ENCODE measurements around the gene RTN1.

The RTN1 gene

DNA sequence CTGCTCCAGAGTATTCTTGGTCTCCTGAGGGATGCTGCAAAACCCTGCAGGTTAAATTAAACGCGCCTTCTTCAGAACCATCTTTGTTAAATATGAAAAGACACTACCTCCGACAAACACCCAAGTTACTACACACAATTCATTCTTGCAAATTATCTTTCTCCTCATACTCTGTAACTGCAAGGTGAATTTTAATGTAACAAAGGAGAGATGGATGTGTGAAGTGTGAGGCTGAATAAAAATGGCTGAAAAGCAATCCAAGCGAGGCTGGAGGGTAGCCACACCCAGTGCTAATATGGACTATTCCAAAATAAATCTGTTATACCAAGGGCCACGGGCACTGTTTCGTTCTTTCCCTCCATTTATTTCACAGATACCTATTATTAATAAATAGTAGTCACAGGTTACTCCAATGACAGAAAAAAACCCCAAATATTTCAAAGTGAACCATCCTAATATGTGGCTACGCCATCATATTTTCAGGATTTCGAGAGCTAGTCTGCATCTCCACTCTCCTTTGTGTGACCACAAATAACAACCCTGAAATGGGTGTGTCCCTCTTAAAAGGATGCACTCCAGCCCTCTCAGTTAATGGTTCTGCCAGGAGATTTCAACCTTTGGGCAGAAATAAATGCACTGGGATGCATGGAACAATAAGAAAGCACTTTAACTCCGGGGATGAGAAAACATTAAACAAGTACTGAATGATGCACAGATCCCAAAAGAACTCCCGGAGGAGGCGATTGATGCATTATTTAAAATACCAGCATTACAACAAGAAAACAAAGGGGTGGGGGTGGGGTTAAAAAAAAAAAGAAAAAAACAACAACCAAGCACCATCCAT, 240.9 kb downstream of the RTN1 start:
- no peak for DNase-seq (ENCODE audit: low read depth)

DNA sequence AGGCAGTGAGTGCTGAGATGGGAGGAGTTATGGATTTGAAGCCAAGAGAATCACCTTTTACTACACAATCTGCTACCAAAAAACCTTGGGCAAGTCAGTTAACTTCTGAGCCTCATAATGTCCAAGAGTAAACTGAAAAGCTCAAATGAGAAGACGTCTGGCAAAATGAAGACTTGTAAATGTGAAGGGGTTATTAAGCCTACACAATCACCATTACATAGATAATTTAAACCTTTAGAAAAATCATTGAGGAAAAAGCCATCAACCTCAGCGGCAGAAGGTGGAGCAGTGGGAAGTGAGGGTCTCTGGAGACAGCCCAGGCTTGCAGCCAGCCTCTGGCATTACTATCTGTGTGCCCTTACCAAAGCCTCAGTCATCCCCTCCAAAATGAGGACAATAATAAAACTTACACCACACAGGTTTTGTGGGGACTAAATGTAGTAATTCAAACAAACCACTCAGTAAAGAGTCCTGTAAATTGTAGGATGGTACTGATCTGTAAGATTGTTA, 243.5 kb downstream of the RTN1 start:
- DNase-seq (ENCODE audit: low read depth), result no peak

DNA sequence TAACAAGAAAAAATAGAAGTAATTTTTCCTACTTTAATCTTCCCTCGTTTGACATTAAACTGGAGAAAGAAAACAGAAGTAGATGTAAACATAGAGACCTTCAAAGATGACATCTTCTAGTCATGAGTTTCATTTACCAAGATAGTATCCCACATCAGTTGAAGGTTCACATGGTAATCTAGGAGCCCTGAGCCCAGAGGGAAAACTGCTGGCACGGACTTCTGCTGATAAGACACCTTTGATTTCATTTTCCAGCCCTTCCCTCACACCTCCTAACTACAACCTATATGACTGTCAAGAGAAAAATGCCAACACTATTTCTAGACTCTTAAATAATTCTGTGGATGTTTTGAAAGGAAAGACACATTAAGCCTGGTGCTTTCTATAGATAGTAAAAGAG, 247.9 kb downstream of the RTN1 start:
- no peak for DNase-seq (ENCODE audit: low read depth)

DNA sequence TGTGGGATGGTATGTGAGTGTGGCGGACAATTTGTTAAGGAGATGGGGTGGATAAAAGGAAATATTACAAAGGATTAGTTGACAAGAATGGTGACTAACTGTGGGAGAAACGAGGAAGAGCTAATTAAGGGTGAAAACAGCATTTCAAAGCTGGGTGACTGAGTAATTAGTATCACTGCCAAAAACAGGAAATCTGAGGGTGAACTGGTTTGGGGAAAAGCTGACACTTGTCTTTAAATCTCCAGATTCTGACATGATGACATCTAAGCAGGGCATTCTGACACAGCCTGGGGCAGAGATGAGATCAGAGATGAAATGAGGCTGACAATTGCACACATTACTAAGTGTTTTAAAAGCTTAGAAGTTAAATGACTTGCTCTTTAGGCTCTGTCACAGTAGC, 251.5 kb downstream of the RTN1 start:
- no peak for DNase-seq (ENCODE audit: low read depth)

DNA sequence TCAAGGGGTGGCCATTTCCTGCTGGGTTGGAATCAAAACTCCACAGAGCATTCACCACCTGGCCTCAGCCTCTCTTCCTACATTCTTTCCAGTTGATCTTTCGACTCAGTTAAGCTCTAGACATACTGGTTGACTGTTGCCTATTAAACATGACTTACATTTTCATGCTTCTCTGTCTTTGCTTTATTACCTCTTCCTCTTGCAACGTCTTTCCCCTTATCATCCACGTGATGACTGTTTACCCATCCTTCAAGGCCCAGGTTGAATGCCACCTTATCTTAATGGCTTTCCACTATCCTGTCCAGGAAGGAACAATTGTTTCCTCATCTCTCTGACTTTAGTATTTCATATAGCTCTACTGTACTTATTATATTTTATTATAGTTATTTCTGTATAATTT, 269.5 kb downstream of the RTN1 start:
- DNase-seq (ENCODE audit: low read depth), result no peak

DNA sequence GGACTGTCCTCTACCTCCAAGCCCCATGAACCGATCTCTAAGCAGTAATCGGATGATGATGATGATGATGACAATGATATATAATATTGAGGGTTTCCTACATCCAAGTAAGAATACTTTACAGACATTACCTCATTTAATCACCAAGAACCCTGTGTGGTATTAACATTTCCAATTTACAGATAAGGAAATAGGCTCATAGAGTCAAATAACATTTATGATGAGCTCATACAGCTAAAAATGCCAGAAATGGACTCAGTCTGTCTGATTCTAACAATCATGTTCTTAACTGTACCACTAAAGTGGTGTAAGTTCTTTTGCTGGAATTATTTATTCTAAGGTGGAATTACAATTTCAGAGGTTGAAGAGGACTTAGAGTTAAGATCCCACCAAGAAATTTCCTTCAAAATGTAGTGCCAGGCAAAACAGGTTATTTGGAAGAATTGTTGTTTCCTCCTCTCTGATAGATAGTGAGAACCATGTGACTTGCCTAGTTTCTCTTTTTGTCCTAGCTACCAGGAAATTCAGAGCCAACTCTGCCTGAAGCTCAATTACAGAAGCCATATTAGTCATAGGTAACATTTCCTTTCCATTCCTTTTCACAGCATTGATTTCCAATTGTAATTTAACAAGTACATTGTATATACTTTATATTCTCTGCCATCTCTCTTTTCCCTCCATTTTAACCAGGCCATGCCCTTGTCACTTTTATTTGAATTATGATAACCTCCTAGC, 270.2 kb downstream of the RTN1 start:
- DNase-seq (ENCODE audit: low read depth), result no peak

DNA sequence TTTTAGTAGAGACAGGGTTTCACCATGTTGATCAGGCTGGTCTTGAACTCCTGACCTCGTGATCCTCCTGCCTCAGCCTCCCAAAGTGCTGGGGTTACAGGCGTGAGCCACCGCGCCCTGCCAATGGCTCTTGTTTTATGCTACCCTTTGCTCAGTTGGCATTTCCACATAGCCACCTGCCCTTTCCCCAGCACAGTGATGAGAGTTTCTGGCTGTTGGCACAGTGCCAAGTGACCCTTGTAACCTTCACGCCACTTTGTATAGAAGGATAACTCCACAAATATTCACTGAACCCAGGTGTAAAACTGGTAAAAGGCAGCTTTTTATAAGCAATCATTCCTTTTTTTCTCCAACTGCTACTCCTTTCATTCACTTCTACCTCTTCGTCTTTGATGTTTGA, 275.5 kb downstream of the RTN1 start:
- DNase-seq (ENCODE audit: low read depth), result no peak

DNA sequence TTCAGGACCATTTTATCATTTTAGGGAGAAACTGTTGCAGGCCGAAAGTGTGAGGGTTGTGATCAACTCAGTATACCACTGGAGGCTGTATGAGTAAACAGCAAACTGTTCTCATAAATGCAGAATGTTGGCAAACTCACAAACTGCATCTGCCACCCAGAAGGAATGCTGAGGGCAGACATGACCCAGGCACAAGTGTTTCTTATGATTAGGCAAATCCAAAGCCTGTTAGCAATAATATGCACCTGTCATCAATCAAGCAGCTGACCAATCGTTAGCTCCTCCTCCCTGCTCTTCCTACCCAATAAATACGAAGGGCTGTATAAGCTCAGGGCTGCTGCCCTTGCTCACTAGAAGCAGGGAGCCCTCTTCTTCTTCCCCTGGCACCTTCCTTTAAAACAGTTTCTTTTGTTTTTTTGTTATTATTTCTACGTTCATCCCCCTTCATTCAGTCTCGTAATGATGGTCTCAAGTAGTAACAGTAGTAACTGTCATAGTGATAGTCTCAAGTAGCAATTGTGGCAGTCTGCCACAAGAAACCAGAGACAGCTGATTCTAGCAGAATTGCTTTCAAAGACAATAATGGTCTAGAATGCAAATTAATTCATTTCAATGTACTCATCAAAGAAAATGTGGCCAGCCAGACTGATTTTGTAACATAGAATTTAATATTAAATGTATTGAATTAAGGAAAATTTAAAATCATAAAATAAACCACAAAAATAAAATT, 278.8 kb downstream of the RTN1 start:
- no peak for DNase-seq (ENCODE audit: low read depth)

DNA sequence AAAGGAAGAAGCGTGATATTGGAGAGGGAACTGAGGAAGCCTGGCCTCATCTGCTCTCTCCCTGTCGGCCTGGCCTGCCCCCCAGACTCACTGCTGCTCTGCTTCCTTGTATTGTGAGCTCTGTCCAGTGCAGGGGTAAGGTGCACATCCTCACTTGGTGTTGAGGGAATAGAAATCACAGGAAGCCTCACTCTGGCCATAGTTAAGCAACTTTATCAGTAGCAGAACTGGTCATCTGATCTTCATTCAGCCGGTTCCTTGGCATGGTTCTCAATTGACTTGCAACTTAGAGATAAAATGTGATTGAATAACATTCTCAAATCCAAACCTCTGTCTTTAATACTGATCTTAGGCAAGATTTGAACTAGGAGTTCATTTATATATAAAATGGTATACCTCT, 282.5 kb downstream of the RTN1 start:
- DNase-seq (ENCODE audit: low read depth), result no peak

DNA sequence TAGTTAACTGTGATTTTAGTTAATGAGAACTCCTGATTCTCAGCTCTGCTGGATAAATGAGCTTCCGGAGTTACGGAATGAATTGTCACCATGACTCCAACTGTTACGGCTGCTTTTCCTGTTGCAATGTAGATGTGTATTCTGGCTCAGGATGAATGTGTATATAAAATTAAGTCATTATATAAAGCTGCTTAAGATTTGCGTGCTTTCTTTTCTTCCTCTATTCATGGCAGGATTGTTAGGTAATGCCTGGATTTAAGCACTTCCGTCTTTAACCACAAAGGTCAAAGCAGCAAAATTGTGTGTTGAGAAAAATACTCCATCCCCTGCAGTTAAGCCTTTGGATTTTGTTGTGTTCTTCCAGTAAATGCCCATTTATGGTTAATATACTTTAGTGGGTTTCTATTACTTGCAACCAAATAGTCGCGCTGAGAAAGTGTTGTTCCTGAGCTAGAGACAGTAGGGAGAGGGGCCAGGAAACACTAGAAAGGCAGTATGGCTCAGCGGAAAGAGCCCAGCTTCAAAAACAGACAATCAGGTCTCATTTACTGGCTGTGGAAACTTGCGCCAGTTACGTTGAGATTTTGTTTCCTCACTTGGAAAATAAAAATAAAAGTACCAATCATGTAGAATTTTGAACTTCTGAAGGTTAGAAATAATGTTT, 284.6 kb downstream of the RTN1 start:
- DNase-seq (ENCODE audit: low read depth), result no peak

DNA sequence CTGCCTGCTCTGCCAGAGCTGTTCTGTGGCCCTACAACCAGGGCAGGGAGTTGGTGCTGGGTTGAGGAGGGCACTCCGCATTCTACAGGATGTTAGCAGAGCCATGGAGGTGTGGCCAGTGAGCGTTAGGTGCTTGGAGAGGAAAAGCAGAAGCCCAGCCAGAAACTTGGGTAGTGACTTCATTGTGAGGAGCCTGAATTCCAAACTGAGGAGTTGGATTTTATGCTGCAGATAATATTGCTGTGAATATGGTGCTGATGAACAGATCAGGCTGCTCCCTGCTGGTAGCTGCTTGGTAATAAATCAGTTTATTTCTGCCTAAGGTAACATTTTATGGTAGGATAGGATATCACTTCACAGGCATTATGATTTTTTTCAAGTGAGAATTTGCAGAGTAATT, 286.8 kb downstream of the RTN1 start:
- DNase-seq (ENCODE audit: low read depth), result no peak

DNA sequence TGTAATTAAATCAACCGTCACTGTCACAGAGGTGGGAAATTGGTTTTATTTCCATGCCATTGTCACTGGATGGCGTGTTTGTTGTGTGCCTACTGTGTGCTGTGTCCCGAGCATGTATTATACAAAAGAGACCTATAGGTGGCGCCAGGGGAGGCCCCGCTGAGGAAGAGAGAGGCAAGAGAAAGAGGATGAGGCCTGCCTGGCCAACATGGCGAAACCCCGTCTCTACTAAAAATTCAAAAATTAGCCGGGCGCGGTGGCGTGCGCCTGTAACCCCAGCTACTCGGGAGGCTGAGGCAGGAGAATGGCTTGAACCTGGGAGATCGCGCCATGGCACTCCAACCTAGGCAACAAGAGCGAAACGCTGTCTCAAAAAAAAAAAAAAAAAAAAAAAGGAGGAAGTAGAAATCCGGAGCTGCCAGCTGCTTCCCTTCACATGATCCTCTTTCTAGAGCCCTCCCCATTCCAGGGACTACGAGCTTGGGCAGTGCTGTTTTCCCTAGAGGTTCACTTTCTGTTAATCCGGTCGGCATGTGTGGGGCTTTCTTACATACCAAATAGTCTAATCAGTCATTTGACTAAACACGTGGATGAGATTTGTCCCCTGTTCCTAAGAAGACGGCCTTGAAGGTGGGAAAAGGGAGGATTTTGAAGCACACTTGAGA, 287.6 kb downstream of the RTN1 start:
- DNase-seq (ENCODE audit: low read depth), result no peak

DNA sequence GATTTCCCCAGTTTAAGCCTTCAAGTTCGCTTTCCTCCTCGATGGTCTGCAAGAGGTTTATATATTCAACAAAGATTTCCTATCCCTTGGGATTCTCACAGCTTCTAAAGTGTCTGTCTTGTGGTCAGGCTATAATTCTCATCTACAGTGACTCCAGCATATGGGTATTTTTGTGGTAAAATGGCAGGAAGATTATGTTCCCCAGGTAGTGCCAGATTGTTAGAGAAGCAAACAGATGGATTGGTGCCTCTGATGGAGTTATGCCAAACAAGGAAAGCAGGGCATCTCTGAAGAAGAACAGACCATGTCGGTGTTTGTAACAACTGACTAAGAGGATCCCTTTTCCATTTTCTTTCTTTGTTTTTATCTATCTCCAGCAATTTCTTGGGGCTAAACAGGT, 288.4 kb downstream of the RTN1 start:
- DNase-seq (ENCODE audit: low read depth), result no peak

DNA sequence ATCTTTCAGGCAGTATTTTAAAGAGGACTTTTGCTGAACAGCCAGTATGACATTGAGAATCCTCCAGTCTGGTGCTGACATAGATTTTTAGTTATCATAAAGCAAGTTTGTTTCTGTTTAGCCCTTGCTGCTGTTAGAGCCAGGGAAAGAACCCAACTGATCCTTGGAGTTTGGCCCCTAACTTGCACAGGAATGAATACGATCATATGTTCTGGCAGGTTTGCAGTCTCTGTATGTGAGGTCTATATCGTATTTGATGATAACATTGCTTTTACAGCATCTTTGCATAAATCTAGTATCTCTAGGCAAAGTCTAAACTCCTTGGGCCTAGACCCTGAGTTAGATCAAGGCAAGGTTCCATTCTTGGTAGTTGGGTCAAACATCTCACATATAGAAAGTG, 289.7 kb downstream of the RTN1 start:
- DNase-seq (ENCODE audit: low read depth), result no peak

DNA sequence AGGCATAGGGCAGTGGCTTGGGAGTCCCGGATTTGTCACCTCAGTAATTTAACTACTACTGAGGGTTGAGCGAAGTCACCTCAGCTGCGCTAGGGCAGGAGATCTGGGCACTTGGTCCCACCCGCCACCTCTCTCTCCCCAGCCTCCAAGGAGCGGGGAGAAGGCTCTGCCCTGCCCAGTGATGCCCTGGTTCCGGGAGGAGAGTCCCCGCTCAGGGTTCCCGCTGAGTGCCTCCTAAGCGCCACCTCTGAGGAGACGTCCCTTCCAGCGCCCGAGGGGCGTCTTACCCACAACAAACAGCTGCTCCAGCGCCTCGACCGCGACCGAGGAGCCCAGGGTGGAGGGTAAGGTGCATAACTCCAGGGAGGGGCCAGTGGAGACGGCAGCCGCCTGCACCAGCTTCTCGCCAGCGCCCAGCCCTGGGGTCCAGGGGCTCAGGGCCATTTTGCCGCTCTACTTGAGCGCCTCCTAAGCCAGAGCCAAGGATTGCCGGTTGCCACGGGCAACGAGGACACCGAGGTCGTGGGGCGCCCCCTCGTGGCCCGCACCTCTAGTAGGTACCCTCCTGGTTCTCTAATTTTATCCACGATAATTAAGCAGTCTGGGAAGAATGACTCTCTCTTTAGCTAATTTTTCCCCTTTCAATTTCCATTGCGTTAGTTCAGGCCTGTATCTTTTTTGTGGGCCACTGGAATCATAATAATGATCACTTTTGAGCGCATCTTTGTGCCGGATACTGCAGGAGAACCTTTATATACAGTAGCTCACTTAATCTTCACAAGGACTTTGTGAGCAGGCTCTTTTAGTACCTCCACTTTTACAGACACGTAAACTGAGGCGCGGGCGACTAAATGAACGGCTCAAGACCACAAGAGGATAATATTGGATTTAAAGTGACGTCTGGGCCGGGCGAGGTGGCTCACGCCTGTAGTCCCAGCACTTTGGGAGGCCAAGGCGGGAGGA, 294.0 kb downstream of the RTN1 start, which contains the start of gene CCDC175:
CCDC175 (minus strand) TSS at position 481 of the 963 bp plus-strand sequence; CDS start at position 444, 37 bp downstream.
- no peak for DNase-seq (ENCODE audit: low read depth)

DNA sequence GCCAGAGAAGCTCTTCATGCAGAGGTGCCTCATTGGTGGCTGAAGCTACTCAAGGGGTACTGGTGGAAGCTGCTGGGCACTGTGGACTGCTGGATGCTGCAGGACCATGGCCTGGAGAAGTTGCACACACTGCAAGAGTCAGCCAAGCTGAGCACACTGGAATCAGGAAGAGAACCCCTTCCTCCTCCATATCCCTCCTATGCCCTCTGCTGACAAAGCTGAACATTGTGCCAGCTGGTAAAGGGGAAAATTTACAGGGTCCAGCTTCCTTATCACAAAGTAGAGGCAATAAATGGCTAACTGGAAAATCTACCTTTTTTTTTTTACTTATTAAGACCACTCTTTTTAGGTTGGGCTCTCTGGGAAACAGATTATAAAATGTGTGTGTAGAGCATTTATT, 300.5 kb downstream of the RTN1 start:
- DNase-seq (ENCODE audit: low read depth), result no peak

DNA sequence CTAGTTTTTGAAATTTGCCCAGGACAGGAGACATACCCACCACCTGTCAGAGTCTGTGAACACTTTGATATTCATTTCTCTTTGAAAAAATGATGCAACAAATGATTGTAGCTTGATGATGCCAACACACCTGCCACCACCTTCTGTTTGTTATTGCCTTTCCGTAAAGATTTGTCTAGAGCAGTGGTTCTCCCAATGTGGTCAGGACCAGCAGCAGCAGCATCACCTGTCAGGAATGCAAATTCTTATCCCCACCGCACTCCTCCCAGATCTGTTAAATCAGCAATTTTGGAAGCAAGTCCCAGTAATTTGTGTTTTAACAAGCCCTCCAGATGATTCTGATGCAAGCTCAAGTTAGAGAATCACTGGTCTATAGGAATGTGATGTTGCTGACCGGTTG, 303.9 kb downstream of the RTN1 start:
- no peak for DNase-seq (ENCODE audit: low read depth)

DNA sequence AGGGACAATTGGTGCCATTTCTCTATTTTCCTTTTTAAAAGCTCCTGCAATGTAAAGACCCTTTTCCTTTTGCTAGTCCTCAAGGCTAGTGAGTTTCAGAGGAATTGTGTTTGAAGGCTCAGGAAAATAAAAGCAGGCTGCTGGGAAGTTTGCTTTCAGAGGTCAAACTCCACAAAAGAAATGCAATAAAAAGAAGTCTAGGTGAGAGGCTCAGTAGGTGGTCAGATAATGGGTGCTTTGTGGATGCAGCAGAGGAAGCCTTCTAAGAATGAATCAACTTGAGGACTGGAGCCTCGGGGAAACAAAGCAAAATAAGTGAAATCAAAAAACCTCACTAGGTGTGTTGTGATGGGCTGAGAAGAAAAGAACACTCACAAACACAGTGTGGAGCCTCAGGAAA, 304.3 kb downstream of the RTN1 start:
- no peak for DNase-seq (ENCODE audit: low read depth)

DNA sequence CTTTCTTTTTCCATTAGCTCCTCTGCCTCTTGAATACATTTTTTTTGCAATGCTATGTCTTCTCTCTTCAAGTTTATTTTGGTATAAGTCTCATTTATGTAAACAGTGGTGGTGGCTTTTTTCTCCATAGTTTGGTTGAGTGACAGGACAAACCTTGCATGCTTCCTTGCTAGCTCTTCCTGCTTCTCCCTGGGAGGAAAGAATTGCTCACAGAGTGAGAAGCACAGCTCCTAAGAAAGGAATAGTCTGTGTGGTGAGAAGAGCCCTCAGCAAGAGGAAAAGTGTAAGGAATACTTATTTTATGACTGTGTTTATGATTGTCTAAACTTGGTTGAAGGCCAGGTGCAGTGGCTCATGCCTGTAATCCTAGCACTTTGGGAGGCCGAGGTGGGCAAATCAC, 305.5 kb downstream of the RTN1 start:
- DNase-seq (ENCODE audit: low read depth), result no peak

DNA sequence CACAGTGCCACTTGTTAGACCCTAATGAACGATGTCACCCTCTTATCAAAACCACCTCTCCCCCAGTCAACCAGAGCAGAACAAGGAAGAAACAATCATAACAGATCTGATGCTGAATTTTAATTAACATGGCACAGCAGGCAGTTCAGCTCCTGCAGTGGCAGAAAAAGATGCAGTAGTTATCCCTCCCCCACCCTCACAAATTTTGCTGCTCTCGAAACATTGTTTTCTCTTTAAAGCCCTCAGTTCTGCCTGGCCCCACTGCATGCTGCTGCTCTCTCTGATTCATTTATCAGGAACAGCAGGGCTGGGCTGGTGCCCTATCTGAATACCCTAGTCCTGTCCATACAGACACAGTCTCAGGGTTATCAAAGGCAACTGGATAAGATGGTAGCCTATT, 306.2 kb downstream of the RTN1 start:
- no peak for DNase-seq (ENCODE audit: low read depth)

Measured in HS-5 (cell line).